Measurements from ENCODE around the gene SNRPA.
A peak's percentile ranks its signal among the peaks of the same experiment; 100 is the strongest.
"Not testable (repeated sequence)": the region's sequence is repeated elsewhere in the genome, so short reads cannot be mapped to it uniquely, and the experiment has no call there.

The SNRPA gene

GRCh38 chr19:40747536-40747935 is 3.5 kb upstream of the SNRPA start:
- DNase-seq (ENCODE audit: low spot score): no peak

GRCh38 chr19:40750058-40750873 is 737 bp upstream of the SNRPA start, which contains the start of gene ACTMAP:
ACTMAP (minus strand) TSS chr19:40750477; CDS start chr19:40749803, 674 bp downstream.
- peak; percentile 99 for DNase-seq (ENCODE audit: low spot score)

GRCh38 chr19:40752257-40752781 is 1.3 kb downstream of the SNRPA start:
- no peak for DNase-seq (ENCODE audit: low spot score)

GRCh38 chr19:40754611-40755247 is 3.7 kb downstream of the SNRPA start:
- DNase-seq (ENCODE audit: low spot score): no peak

GRCh38 chr19:40755248-40755624 is 4.2 kb downstream of the SNRPA start:
- DNase-seq (ENCODE audit: low spot score): no peak

- no peak for DNase-seq (ENCODE audit: low spot score)
Measured at GRCh38 chr19:40755791-40756190, 4.8 kb downstream of the SNRPA start.

- no peak for DNase-seq (ENCODE audit: low spot score)
Measured at GRCh38 chr19:40756502-40757110, 5.6 kb downstream of the SNRPA start.

- DNase-seq (ENCODE audit: low spot score): no peak
Measured at GRCh38 chr19:40758491-40758890, 7.5 kb downstream of the SNRPA start.

GRCh38 chr19:40759352-40759751 is 8.3 kb downstream of the SNRPA start:
- no peak for DNase-seq (ENCODE audit: low spot score)

GRCh38 chr19:40762754-40763470 is 11.9 kb downstream of the SNRPA start:
- DNase-seq (ENCODE audit: low spot score): no peak

- no peak for DNase-seq (ENCODE audit: low spot score)
Measured at GRCh38 chr19:40763526-40763925, 12.5 kb downstream of the SNRPA start.

- no peak for DNase-seq (ENCODE audit: low spot score)
Measured at GRCh38 chr19:40763963-40764362, 13.0 kb downstream of the SNRPA start.

- DNase-seq (ENCODE audit: low spot score): not testable (repeated sequence)
Measured at GRCh38 chr19:40766385-40766784, 15.4 kb downstream of the SNRPA start.

- DNase-seq (ENCODE audit: low spot score): no peak
Measured at GRCh38 chr19:40768869-40769268, 17.9 kb downstream of the SNRPA start.

GRCh38 chr19:40771101-40771862 is 20.3 kb downstream of the SNRPA start:
- DNase-seq (ENCODE audit: low spot score): not testable (repeated sequence)

GRCh38 chr19:40774916-40775631 is 24.1 kb downstream of the SNRPA start, which contains the start of gene MIA:
MIA (plus strand) TSS chr19:40775521; CDS start chr19:40775543, 22 bp downstream.
- DNase-seq (ENCODE audit: low spot score): no peak

GRCh38 chr19:40775632-40776022 is 24.6 kb downstream of the SNRPA start:
- DNase-seq (ENCODE audit: low spot score): no peak

GRCh38 chr19:40776364-40776763 is 25.4 kb downstream of the SNRPA start:
- DNase-seq (ENCODE audit: low spot score): no peak

GRCh38 chr19:40776932-40777644 is 26.1 kb downstream of the SNRPA start:
- DNase-seq (ENCODE audit: low spot score): peak; percentile 92

- DNase-seq (ENCODE audit: low spot score): no peak
Measured at GRCh38 chr19:40777645-40777936, 26.6 kb downstream of the SNRPA start.
